Progenitor cell of endocrine pancreas (in vitro differentiated cells): Measurements from ENCODE around the gene NUDT4. TPM values are rescaled to one million over a fixed set of nuclear protein-coding genes. Genes with fewer than 3 reads are reported as not detected.
"Not testable (repeated sequence)": the region's sequence is repeated elsewhere in the genome, so short reads cannot be mapped to it uniquely, and the experiment has no call there.

Source experiments
- DNase-seq: peaks from one replicate; pipeline ENCODE4 v3.0.0; 2021; ENCODE audit warnings: low spot score; ENCODE audit not compliant: unreplicated experiment
- H3K27ac Mint-ChIP-seq: 2 replicates; pipeline ENCODE4 v1.8.0; 2021; ENCODE audit warnings: mild to moderate bottlenecking, moderate library complexity, mixed read lengths
- H3K27me3 Mint-ChIP-seq: 2 replicates; pipeline ENCODE4 v1.8.0; 2021; ENCODE audit warnings: mixed read lengths
- H3K36me3 Mint-ChIP-seq: 2 replicates; pipeline ENCODE4 v1.8.0; 2022; ENCODE audit warnings: mixed read lengths; ENCODE audit not compliant: insufficient read depth
- H3K4me1 Mint-ChIP-seq: 2 replicates; pipeline ENCODE4 v1.8.0; 2021; ENCODE audit warnings: low read depth, mixed read lengths
- H3K4me3 Mint-ChIP-seq: 2 replicates; pipeline ENCODE4 v1.8.0; 2021; ENCODE audit warnings: low read depth, mild to moderate bottlenecking, moderate library complexity, mixed read lengths
- H3K9me3 Mint-ChIP-seq: 2 replicates; pipeline ENCODE4 v1.8.0; 2021; ENCODE audit warnings: low read depth, mixed read lengths
- total RNA-seq: library from RNA; stranded (reverse); gene quantifications from 2 replicates; pipeline ENCODE4 v1.2.1, GENCODE V29; 2021
- TF ChIP-seq, protein P1 (sequence below): fragments of 200-600 bp; sonication (generic); IDR thresholded peaks from one replicate; pipeline ENCODE4 v1.5.0; 2021; ENCODE audit warnings: antibody characterized with exemption, mild to moderate bottlenecking; ENCODE audit not compliant: unreplicated experiment

The NUDT4 gene
- total RNA-seq, 1 donor from 2014 or later, result 66.3 TPM

- Mint-ChIP-seq H3K4me1 (peaks cover 28% of the 10 kb centered on the region), H3K27ac (no peak overlapping the region), H3K27me3 (no peaks in the 10 kb centered on the region), H3K4me3 (no peak overlapping the region), H3K36me3 (peaks cover 20% of the 10 kb centered on the region), H3K9me3 (no peaks in the 10 kb centered on the region)
- DNase-seq, result no peak
- TF ChIP-seq, protein P1, sequence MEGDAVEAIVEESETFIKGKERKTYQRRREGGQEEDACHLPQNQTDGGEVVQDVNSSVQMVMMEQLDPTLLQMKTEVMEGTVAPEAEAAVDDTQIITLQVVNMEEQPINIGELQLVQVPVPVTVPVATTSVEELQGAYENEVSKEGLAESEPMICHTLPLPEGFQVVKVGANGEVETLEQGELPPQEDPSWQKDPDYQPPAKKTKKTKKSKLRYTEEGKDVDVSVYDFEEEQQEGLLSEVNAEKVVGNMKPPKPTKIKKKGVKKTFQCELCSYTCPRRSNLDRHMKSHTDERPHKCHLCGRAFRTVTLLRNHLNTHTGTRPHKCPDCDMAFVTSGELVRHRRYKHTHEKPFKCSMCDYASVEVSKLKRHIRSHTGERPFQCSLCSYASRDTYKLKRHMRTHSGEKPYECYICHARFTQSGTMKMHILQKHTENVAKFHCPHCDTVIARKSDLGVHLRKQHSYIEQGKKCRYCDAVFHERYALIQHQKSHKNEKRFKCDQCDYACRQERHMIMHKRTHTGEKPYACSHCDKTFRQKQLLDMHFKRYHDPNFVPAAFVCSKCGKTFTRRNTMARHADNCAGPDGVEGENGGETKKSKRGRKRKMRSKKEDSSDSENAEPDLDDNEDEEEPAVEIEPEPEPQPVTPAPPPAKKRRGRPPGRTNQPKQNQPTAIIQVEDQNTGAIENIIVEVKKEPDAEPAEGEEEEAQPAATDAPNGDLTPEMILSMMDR, result no peak
These were observed 30.2 kb downstream of the NUDT4 start for GRCh38 chr12:93407963-93408283.

- H3K4me3 Mint-ChIP-seq, result no peak overlapping the region
- no peak overlapping the region for H3K27ac Mint-ChIP-seq
- H3K36me3 Mint-ChIP-seq, result peaks cover 19% of the 10 kb centered on the region
- H3K4me1 Mint-ChIP-seq, result peaks cover 33% of the 10 kb centered on the region
- H3K27me3 Mint-ChIP-seq, result no peaks in the 10 kb centered on the region
- no peaks in the 10 kb centered on the region for H3K9me3 Mint-ChIP-seq
- TF ChIP-seq, protein P1, result no peak
- no peak for DNase-seq
These were observed 31.1 kb downstream of the NUDT4 start for GRCh38 chr12:93408813-93409212.

DNA sequence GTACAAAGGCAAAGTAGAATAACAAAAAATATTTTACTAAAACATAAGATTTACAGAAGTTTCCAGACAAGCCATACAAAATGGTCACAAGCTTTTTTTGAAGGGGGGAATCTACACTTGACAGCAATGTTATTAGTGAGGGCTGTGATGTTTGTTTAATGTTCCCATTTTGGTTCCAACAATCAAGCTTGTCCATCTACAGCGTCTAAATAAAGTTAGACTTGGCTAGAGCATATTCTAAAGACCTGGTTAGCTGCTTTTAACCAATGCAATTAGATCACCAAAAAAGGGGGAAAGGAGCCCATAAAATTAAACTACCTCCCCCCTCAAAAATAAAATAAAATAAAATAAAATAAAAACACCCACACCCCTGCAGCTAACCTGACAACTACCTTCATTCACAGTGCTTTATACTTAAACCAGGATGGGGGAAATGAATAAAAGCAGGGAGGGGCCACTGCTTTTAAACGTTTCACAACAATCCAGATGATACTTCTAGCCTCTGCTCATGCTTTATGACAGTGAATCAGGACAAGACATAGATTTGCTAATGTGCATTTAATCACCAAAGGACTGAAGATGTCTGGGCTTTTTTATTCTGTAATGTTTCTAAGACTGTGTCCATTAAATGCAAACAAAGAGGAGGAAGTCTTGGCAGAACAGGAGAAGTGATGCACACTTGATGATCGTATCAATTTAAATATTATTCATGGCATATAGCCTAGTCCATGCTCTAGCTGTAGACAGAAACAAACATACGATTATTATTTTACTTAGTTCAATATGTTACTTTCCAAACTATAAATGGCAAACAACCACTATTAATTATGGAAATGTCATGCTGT, 31.8 kb downstream of the NUDT4 start:
- Mint-ChIP-seq H3K4me1 (peaks cover 28% of the 10 kb centered on the region), H3K36me3 (peaks cover 17% of the 10 kb centered on the region)
- H3K9me3 Mint-ChIP-seq, H3K4me3 Mint-ChIP-seq, H3K27ac Mint-ChIP-seq, H3K27me3 Mint-ChIP-seq, DNase-seq: not testable (repeated sequence)

DNA sequence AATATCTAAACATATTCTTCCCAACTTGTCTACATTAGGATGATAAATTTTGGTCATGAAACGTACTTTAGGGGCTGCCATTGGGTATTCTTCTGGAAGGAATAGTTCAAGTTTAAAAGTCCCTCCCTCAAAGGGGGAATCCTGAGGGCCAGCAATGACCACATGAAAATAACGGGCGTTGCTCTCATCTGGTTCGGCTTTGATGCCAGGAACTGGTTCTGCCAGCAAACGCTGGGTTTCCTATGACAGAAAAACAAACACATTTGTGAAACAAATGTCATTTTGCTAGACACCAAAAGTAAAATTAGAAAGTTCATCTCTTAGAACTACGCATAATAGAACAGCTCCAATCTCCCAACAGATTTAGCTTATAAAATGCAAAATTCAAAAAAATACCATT, 33.3 kb downstream of the NUDT4 start:
- Mint-ChIP-seq H3K27ac (peak overlapping the region; percentile 57), H3K36me3 (peaks cover 17% of the 10 kb centered on the region), H3K4me1 (peaks cover 29% of the 10 kb centered on the region)
- H3K9me3 Mint-ChIP-seq, H3K4me3 Mint-ChIP-seq, H3K27me3 Mint-ChIP-seq, DNase-seq: not testable (repeated sequence)

- Mint-ChIP-seq H3K4me1 (peaks cover 29% of the 10 kb centered on the region), H3K36me3 (peaks cover 11% of the 10 kb centered on the region), H3K27ac (peak overlapping the region; percentile 89)
- H3K4me3 Mint-ChIP-seq, H3K9me3 Mint-ChIP-seq, DNase-seq, H3K27me3 Mint-ChIP-seq: not testable (repeated sequence)
These were observed 34.7 kb downstream of the NUDT4 start for GRCh38 chr12:93412396-93412795.

- peak overlapping the region; percentile 7 for H3K27ac Mint-ChIP-seq
- H3K4me1 Mint-ChIP-seq, result peaks cover 29% of the 10 kb centered on the region
- no peak overlapping the region for H3K4me3 Mint-ChIP-seq
- peaks cover 11% of the 10 kb centered on the region for H3K36me3 Mint-ChIP-seq
- TF ChIP-seq, protein P1, result no peak
- peaks cover 3% of the 10 kb centered on the region for H3K9me3 Mint-ChIP-seq
- no peaks in the 10 kb centered on the region for H3K27me3 Mint-ChIP-seq
- no peak for DNase-seq
These were observed 35.3 kb downstream of the NUDT4 start for GRCh38 chr12:93413064-93413463.
